Neuronal stem cell (in vitro differentiated cells): ENCODE measurements around the gene CTNNA3.

Experiments
- DNase-seq: peaks from one replicate; pipeline ENCODE4 v3.0.0-alpha.2; 2013; ENCODE audit warnings: low spot score
- H2AFZ ChIP-seq: one replicate; pipeline ENCODE4 v1.6.1; 2013; ENCODE audit warnings: mild to moderate bottlenecking, low read length, inconsistent platforms
- H2AK5ac ChIP-seq: 2 replicates; pipeline ENCODE4 v1.6.1; 2013; ENCODE audit warnings: low read depth, mild to moderate bottlenecking, inconsistent platforms, low read length, moderate library complexity, mixed read lengths
- H2BK120ac ChIP-seq: 2 replicates; pipeline ENCODE4 v1.6.1; 2013; ENCODE audit warnings: low read depth, mild to moderate bottlenecking, inconsistent platforms, low read length, moderate library complexity, mixed read lengths
- H2BK12ac ChIP-seq: one replicate; pipeline ENCODE4 v1.6.1; 2013; ENCODE audit warnings: low read length, inconsistent platforms
- H2BK15ac ChIP-seq: 2 replicates; pipeline ENCODE4 v1.6.1; 2013; ENCODE audit warnings: mild to moderate bottlenecking, low read length, inconsistent platforms, mixed read lengths
- H2BK5ac ChIP-seq: one replicate; pipeline ENCODE4 v1.6.1; 2013; ENCODE audit warnings: inconsistent platforms, mild to moderate bottlenecking, low read length, moderate library complexity
- H3K14ac ChIP-seq: one replicate; pipeline ENCODE4 v1.6.1; 2013; ENCODE audit warnings: low read length, inconsistent platforms
- H3K18ac ChIP-seq: 2 replicates; pipeline ENCODE4 v1.6.1; 2013; ENCODE audit warnings: low read length, inconsistent platforms
- H3K23ac ChIP-seq: 2 replicates; pipeline ENCODE4 v1.6.1; 2013; ENCODE audit warnings: low read depth, mild to moderate bottlenecking, mixed read lengths, low read length, inconsistent platforms; ENCODE audit not compliant: poor library complexity
- H3K27ac ChIP-seq: replicated peaks from 3 replicates; pipeline ENCODE4 v1.5.1; 2013; ENCODE audit warnings: low read length, inconsistent platforms
- H3K27me3 ChIP-seq, 3 experiments: 2 replicates each; pipeline ENCODE4 v1.6.1; 2013; ENCODE audit warnings: low read length in 3 of 3, mild to moderate bottlenecking in 2 of 3, inconsistent platforms in 1 of 3, low read depth in 1 of 3, mixed read lengths in 1 of 3, moderate library complexity in 1 of 3; ENCODE audit not compliant: control insufficient read depth in 3 of 3, insufficient read depth in 3 of 3
- H3K36me3 ChIP-seq, 2 donors: replicated peaks in 1 of 2; 2 replicates each; pipeline ENCODE4 v1.6.1; 2013; ENCODE audit warnings: low read length in 2 of 2; ENCODE audit not compliant: control insufficient read depth in 2 of 2, insufficient read depth in 2 of 2
- H3K4ac ChIP-seq: 2 replicates; pipeline ENCODE4 v1.6.1; 2013; ENCODE audit warnings: inconsistent platforms, mild to moderate bottlenecking, low read length, moderate library complexity
- H3K4me1 ChIP-seq, 2 donors: 1 replicate in 1 of 2; 2 replicates in 1 of 2; pipeline ENCODE4 v1.6.1; 2013; ENCODE audit warnings: low read length in 2 of 2, low read depth in 1 of 2; ENCODE audit not compliant: control insufficient read depth in 2 of 2, insufficient read depth in 1 of 2
- H3K4me2 ChIP-seq: one replicate; pipeline ENCODE4 v1.6.1; 2013; ENCODE audit warnings: mild to moderate bottlenecking, low read length, inconsistent platforms; ENCODE audit not compliant: insufficient read depth, poor library complexity, severe bottlenecking
- H3K4me3 ChIP-seq, 2 donors: 2 replicates each; pipeline ENCODE4 v1.5.1; 2013; ENCODE audit warnings: low read length in 2 of 2, mild to moderate bottlenecking in 2 of 2, inconsistent platforms in 1 of 2, moderate library complexity in 1 of 2
- H3K79me1 ChIP-seq: one replicate; pipeline ENCODE4 v1.6.1; 2013; ENCODE audit warnings: low read depth, mild to moderate bottlenecking, inconsistent platforms, low read length, moderate library complexity
- H3K9ac ChIP-seq: one replicate; pipeline ENCODE4 v1.6.1; 2013; ENCODE audit warnings: mild to moderate bottlenecking, low read depth, low read length, inconsistent platforms; ENCODE audit not compliant: poor library complexity
- H3K9me3 ChIP-seq, 2 donors: replicated peaks in 1 of 2; 2 replicates each; pipeline versions ENCODE3 to v1.6.1; 2013; ENCODE audit warnings: low read length in 2 of 2, mild to moderate bottlenecking in 2 of 2, inconsistent platforms in 1 of 2, low read depth in 1 of 2, mixed read lengths in 1 of 2, moderate library complexity in 1 of 2; ENCODE audit not compliant: control insufficient read depth in 2 of 2, insufficient read depth in 1 of 2
- H4K8ac ChIP-seq: one replicate; pipeline ENCODE4 v1.6.1; 2013; ENCODE audit warnings: low read depth, mild to moderate bottlenecking, inconsistent platforms, low read length, moderate library complexity
- H4K91ac ChIP-seq: one replicate; pipeline ENCODE4 v1.6.1; 2013; ENCODE audit warnings: low read length, low read depth, mild to moderate bottlenecking, inconsistent platforms; ENCODE audit not compliant: poor library complexity
- WGBS, 2 donors: extraction: QIAGEN DNeasy Blood & Tissue Kit; methylation state at CpG; one replicate each; pipeline ENCODE4 v1.1.7; 2013; ENCODE audit warnings: missing lambda C conversion rate in 2 of 2, mixed read lengths in 1 of 2; ENCODE audit not compliant: insufficient read length in 2 of 2, insufficient replicate concordance in 1 of 2; ENCODE audit errors: extremely low coverage in 2 of 2; 5-methylcytosine and 5-hydroxymethylcytosine counted together

CTNNA3 gene

DNA sequence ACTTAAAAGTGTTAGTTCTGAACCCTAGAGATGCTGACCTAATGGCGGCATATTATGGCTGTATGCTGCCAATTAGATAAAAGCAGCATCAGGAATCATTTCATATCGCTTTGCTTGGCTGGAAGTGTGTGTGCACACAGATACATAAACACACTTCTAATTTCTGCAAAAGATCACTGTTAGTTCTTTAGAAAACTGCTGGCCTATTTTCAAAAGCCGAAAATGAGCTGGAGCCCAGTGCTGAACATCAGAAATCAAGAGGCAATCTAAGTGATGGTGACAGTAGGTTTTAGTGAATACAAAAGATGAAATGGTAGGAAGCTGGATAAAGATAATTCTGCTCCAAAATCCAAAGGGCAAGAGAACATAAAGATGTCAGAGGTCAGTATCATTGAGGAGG lies 1516.0 kb downstream of the CTNNA3 start:
- Histone ChIP-seq H3K79me1 (no peaks in the 10 kb centered on the region), H3K9me3 (peaks cover 0 to under 1% of the 10 kb centered on the region in 2 donors), H3K4ac (no peak overlapping the region), H3K36me3 (no peaks in the 10 kb centered on the region), H3K4me2 (no peak overlapping the region), H2BK120ac (no peak overlapping the region), H2BK12ac (no peak overlapping the region), H2AK5ac (no peak overlapping the region), H3K18ac (no peak overlapping the region), H3K27ac (no peak overlapping the region), H3K4me3 (no peak overlapping the region), H3K4me1 (peaks cover 0 to 3% of the 10 kb centered on the region in 2 donors), H3K14ac (no peak overlapping the region), H2AFZ (peak overlapping the region; percentile 63), H3K23ac (no peak overlapping the region), H3K27me3 (no peaks in the 10 kb centered on the region), H2BK15ac (no peak overlapping the region), H3K9ac (no peak overlapping the region), H4K91ac (no peak overlapping the region), H4K8ac (no peak overlapping the region), H2BK5ac (no peak overlapping the region)
- no CpG with 5 or more reads among the region's 3 CpGs for WGBS, 2 donors
- no peak for DNase-seq

DNA sequence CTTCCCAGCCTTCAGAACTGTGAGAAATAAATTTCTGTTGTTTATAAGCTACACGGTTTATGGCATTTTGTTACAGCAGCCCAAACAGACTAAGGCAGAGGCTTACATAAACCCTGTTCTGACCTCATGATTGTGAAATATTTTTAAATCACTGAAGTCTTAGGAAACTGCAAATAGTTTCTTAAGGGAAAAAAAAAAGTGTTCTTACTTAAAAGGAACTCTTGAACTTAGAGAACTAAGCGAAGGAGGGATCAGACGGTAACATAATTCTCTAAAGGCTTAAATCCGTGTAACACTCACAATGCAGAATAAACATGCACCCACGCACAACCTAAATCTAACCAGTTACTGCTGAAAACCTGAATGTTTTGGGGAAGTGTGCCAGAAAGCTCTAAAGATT lies 1519.2 kb downstream of the CTNNA3 start:
- Histone ChIP-seq H2BK120ac (no peak overlapping the region), H3K9me3 (peaks cover 0 to 1% of the 10 kb centered on the region in 2 donors), H3K9ac (no peak overlapping the region), H2AFZ (no peak overlapping the region), H2AK5ac (no peak overlapping the region), H3K14ac (no peak overlapping the region), H3K4me3 (no peak overlapping the region), H3K4me1 (peaks cover 0 to 3% of the 10 kb centered on the region in 2 donors), H4K8ac (no peak overlapping the region), H3K27ac (no peak overlapping the region), H3K23ac (no peak overlapping the region), H4K91ac (no peak overlapping the region), H2BK5ac (no peak overlapping the region), H3K4ac (no peak overlapping the region), H2BK12ac (no peak overlapping the region), H3K79me1 (no peaks in the 10 kb centered on the region), H2BK15ac (no peak overlapping the region), H3K36me3 (no peaks in the 10 kb centered on the region), H3K27me3 (no peaks in the 10 kb centered on the region), H3K4me2 (no peak overlapping the region), H3K18ac (no peak overlapping the region)
- no CpG with 5 or more reads among the region's 5 CpGs for WGBS, 2 donors
- DNase-seq: no peak

DNA sequence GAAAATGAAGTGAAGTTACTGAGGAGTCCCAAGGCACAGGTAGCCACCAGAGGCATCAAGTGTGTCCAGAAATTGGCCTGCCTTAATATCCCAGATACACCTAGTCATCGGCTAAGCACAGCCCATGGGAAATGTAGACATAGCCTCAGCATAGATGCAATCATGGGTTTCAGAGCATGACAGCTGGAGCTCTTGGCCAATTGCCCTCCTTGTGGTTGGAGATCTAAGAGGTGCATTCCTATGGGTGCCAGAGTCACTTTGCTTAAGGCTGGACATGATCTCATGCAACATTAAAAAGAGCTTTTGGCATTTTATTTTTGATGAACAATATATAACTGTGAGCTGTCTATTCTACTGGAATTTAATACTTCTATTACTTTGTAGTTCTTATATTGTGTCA lies 1528.2 kb downstream of the CTNNA3 start:
- Histone ChIP-seq H3K27me3 (no peaks in the 10 kb centered on the region), H3K14ac (no peak overlapping the region), H3K4me3 (no peak overlapping the region), H2AK5ac (no peak overlapping the region), H3K36me3 (no peaks in the 10 kb centered on the region), H2BK15ac (no peak overlapping the region), H4K91ac (no peak overlapping the region), H3K9me3 (no peaks in the 10 kb centered on the region), H3K79me1 (no peaks in the 10 kb centered on the region), H2BK120ac (no peak overlapping the region), H3K4me1 (no peaks in the 10 kb centered on the region), H2AFZ (no peak overlapping the region), H2BK5ac (no peak overlapping the region), H3K18ac (no peak overlapping the region), H3K23ac (no peak overlapping the region), H2BK12ac (no peak overlapping the region), H3K4ac (no peak overlapping the region), H3K27ac (no peak overlapping the region), H4K8ac (no peak overlapping the region), H3K4me2 (no peak overlapping the region), H3K9ac (no peak overlapping the region)
- no peak for DNase-seq
- no CpG with 5 or more reads among the region's 1 CpG for WGBS, 2 donors

DNA sequence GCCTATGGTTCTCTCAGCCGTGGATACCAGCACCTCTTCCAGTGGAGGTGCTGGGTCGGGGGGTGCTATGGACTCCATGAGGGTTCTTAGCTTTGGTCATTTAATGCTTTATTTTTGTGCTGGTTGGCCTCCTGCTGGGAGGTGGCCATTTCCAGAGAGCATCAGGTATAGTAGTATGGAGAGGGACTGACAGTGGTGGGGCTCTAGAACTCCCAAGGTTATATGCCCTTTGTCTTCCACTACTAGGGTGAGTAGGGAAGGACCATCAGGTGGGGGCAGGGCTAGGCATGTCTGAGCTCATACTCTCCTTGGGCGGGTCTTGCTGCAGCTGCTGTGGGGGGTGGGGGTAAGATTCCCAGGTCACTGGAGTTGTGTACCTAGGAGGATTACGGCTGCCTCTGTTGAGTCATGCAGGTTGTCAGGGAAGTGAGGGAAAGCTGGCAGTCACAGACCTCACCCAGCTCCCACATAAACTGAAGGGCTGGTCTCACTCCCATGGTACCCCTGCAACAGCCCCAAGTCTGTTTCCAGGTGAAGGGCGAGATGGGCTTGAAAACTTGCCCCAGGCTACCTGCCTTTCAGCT lies 1533.3 kb downstream of the CTNNA3 start:
- Histone ChIP-seq H2BK120ac (no peak overlapping the region), H2AFZ (no peak overlapping the region), H3K9me3 (no peaks in the 10 kb centered on the region), H4K8ac (no peak overlapping the region), H3K27ac (no peak overlapping the region), H2BK12ac (no peak overlapping the region), H2BK5ac (no peak overlapping the region), H3K79me1 (no peaks in the 10 kb centered on the region), H3K9ac (no peak overlapping the region), H3K4me3 (no peak overlapping the region), H4K91ac (no peak overlapping the region), H3K23ac (no peak overlapping the region), H3K4ac (no peak overlapping the region), H3K4me2 (no peak overlapping the region), H3K18ac (no peak overlapping the region), H3K4me1 (no peaks in the 10 kb centered on the region), H3K27me3 (no peaks in the 10 kb centered on the region), H2BK15ac (no peak overlapping the region), H3K14ac (no peak overlapping the region), H3K36me3 (no peaks in the 10 kb centered on the region), H2AK5ac (no peak overlapping the region)
- no peak for DNase-seq
- WGBS, 2 donors: no CpG with 5 or more reads among the region's 5 CpGs
